GM21723 (cell line): ENCODE data around the gene CACNA2D1.

Source experiments
- ATAC-seq: cut with Tn5 transposase; IDR thresholded peaks from one replicate; pipeline ENCODE4 v1.9.1; 2021; ENCODE audit warnings: mild to moderate bottlenecking, moderate library complexity; ENCODE audit not compliant: unreplicated experiment

The CACNA2D1 gene

GRCh38 chr7:82347808-82348207, 95.8 kb downstream of the CACNA2D1 start:
- no peak for ATAC-seq

- ATAC-seq = no peak
Measured at GRCh38 chr7:82345886-82346285, 97.7 kb downstream of the CACNA2D1 start.

GRCh38 chr7:82343716-82344115, 99.9 kb downstream of the CACNA2D1 start:
- no peak for ATAC-seq

GRCh38 chr7:82339958-82340357, 103.6 kb downstream of the CACNA2D1 start:
- no peak for ATAC-seq

GRCh38 chr7:82335927-82336326, 107.7 kb downstream of the CACNA2D1 start:
- ATAC-seq = no peak

GRCh38 chr7:82335001-82335400, 108.6 kb downstream of the CACNA2D1 start:
- ATAC-seq = no peak

- ATAC-seq = no peak
Measured at GRCh38 chr7:82331234-82331633, 112.3 kb downstream of the CACNA2D1 start.

GRCh38 chr7:82330706-82331215, 112.8 kb downstream of the CACNA2D1 start:
- no peak for ATAC-seq

GRCh38 chr7:82327898-82328297, 115.7 kb downstream of the CACNA2D1 start:
- ATAC-seq = no peak

- ATAC-seq = no peak
Measured at GRCh38 chr7:82325416-82325815, 118.2 kb downstream of the CACNA2D1 start.

GRCh38 chr7:82323806-82324205, 119.8 kb downstream of the CACNA2D1 start:
- no peak for ATAC-seq

- ATAC-seq = no peak
Measured at GRCh38 chr7:82319674-82320118, 123.9 kb downstream of the CACNA2D1 start.

GRCh38 chr7:82318786-82319185, 124.8 kb downstream of the CACNA2D1 start:
- no peak for ATAC-seq

GRCh38 chr7:82317760-82318159, 125.8 kb downstream of the CACNA2D1 start:
- ATAC-seq = no peak

GRCh38 chr7:82317257-82317721, 126.3 kb downstream of the CACNA2D1 start:
- ATAC-seq = no peak

- ATAC-seq = no peak
Measured at GRCh38 chr7:82313269-82313668, 130.3 kb downstream of the CACNA2D1 start.

- ATAC-seq = no peak
Measured at GRCh38 chr7:82312646-82313045, 130.9 kb downstream of the CACNA2D1 start.

- no peak for ATAC-seq
Measured at GRCh38 chr7:82305347-82306005, 138.1 kb downstream of the CACNA2D1 start.

GRCh38 chr7:82294865-82295264, 148.7 kb downstream of the CACNA2D1 start:
- ATAC-seq = no peak

- ATAC-seq = no peak
Measured at GRCh38 chr7:82294382-82294784, 149.2 kb downstream of the CACNA2D1 start.

- no peak for ATAC-seq
Measured at GRCh38 chr7:82293467-82293866, 150.1 kb downstream of the CACNA2D1 start.

GRCh38 chr7:82291931-82292330, 151.6 kb downstream of the CACNA2D1 start:
- no peak for ATAC-seq

- ATAC-seq = no peak
Measured at GRCh38 chr7:82289889-82290288, 153.7 kb downstream of the CACNA2D1 start.
